Sigmoid colon (tissue), 4 donors: ENCODE measurements around the gene BCL10.

ENCODE experiments used
- POLR2A ChIP-seq, 2 donors: fragments of 450-650 bp; IDR thresholded peaks; one replicate each; pipeline ENCODE4 v1.6.1; 2016; ENCODE audit warnings: antibody characterized with exemption in 2 of 2, mild to moderate bottlenecking in 2 of 2, moderate library complexity in 2 of 2
- POLR2AphosphoS5 ChIP-seq, 4 donors: sonication (generic); formaldehyde crosslinking; IDR thresholded peaks; one replicate each; pipeline ENCODE4 v1.6.1; 2017; ENCODE audit warnings: antibody characterized with exemption in 4 of 4
- TF ChIP-seq, protein P1 (sequence below), 4 experiments: fragments of 450-650 bp in 3 of 4; fragments of 200-600 bp in 1 of 4; IDR thresholded peaks; one replicate each; pipeline ENCODE4 v1.5.1; 2016 to 2019; ENCODE audit warnings: antibody characterized with exemption in 4 of 4, mild to moderate bottlenecking in 3 of 4, moderate library complexity in 2 of 4

DNA sequence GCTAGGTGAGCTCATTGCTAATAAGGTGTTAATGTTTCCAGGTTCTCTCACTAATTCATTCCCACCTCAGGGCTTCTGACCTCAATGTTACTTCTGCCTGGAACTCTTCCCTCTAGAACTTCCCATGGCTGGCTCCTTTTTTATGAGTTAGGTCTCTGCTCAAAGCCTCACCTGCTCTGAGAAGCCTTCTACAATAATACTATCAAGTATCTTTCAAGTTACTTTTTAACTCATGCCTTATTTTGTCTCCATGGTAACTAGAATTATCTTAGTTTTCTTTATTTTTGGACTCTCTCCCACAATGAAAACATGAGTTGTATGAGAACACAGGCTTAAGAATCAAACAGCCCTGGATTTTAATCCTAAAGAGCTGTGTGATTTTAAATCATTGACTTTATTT, 13.4 kb downstream of the BCL10 start:
- TF ChIP-seq, protein P1, sequence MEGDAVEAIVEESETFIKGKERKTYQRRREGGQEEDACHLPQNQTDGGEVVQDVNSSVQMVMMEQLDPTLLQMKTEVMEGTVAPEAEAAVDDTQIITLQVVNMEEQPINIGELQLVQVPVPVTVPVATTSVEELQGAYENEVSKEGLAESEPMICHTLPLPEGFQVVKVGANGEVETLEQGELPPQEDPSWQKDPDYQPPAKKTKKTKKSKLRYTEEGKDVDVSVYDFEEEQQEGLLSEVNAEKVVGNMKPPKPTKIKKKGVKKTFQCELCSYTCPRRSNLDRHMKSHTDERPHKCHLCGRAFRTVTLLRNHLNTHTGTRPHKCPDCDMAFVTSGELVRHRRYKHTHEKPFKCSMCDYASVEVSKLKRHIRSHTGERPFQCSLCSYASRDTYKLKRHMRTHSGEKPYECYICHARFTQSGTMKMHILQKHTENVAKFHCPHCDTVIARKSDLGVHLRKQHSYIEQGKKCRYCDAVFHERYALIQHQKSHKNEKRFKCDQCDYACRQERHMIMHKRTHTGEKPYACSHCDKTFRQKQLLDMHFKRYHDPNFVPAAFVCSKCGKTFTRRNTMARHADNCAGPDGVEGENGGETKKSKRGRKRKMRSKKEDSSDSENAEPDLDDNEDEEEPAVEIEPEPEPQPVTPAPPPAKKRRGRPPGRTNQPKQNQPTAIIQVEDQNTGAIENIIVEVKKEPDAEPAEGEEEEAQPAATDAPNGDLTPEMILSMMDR (IDR thresholded peaks at IDR 0.05): no peak
- TF ChIP-seq POLR2A (IDR thresholded peaks at IDR 0.05): no peak
- no peak for TF ChIP-seq POLR2AphosphoS5 (IDR thresholded peaks at IDR 0.05)
